H9 (cell line): ENCODE results near the gene C2orf92. TPM values are rescaled to one million over a fixed set of nuclear protein-coding genes. Genes with fewer than 3 reads are reported as not detected.

ENCODE experiments used
- DNase-seq: peaks from one replicate; pipeline ENCODE4 v3.0.0-alpha.2; 2017
- H2AFZ ChIP-seq: one replicate; pipeline ENCODE4 v1.6.1; 2013; ENCODE audit warnings: mild to moderate bottlenecking, low read length, control low read depth, moderate library complexity
- H2AK5ac ChIP-seq: 2 replicates; pipeline ENCODE4 v1.6.1; 2013; ENCODE audit warnings: low read length, control low read depth, mixed read lengths; ENCODE audit not compliant: insufficient read length
- H2BK120ac ChIP-seq: one replicate; pipeline ENCODE4 v1.6.1; 2013; ENCODE audit warnings: low read depth, mild to moderate bottlenecking, low read length, control low read depth, inconsistent platforms; ENCODE audit not compliant: poor library complexity, severe bottlenecking
- H2BK12ac ChIP-seq: 2 replicates; pipeline ENCODE4 v1.6.1; 2013; ENCODE audit warnings: low read length, control low read depth, mixed read lengths, low read depth; ENCODE audit not compliant: insufficient read length
- H2BK15ac ChIP-seq: 2 replicates; pipeline ENCODE4 v1.6.1; 2013; ENCODE audit warnings: low read depth, low read length, control low read depth
- H2BK20ac ChIP-seq: one replicate; pipeline ENCODE4 v1.6.1; 2013; ENCODE audit warnings: low read depth, mild to moderate bottlenecking, low read length, control low read depth, inconsistent platforms; ENCODE audit not compliant: poor library complexity, severe bottlenecking
- H2BK5ac ChIP-seq: 2 replicates; pipeline ENCODE4 v1.6.1; 2013; ENCODE audit warnings: low read length, control low read depth, mixed read lengths; ENCODE audit not compliant: insufficient read length
- H3K14ac ChIP-seq: 2 replicates; pipeline ENCODE4 v1.6.1; 2013; ENCODE audit warnings: low read length, control low read depth; ENCODE audit not compliant: insufficient read depth
- H3K18ac ChIP-seq: 2 replicates; pipeline ENCODE4 v1.6.1; 2013; ENCODE audit warnings: low read depth, mild to moderate bottlenecking, mixed read lengths, low read length, control low read depth; ENCODE audit not compliant: insufficient read length
- H3K23ac ChIP-seq: 2 replicates; pipeline ENCODE4 v1.6.1; 2013; ENCODE audit warnings: low read length, control low read depth, mixed read lengths, low read depth; ENCODE audit not compliant: insufficient read length
- H3K23me2 ChIP-seq: 2 replicates; pipeline ENCODE4 v1.6.1; 2013; ENCODE audit warnings: low read depth, mild to moderate bottlenecking, mixed read lengths, low read length, control low read depth; ENCODE audit not compliant: insufficient read length, poor library complexity, severe bottlenecking
- H3K27ac ChIP-seq: 2 replicates; pipeline ENCODE4 v1.5.1; 2013; ENCODE audit warnings: low read length, control low read depth, mixed read lengths, low read depth; ENCODE audit not compliant: insufficient read length
- H3K27me3 ChIP-seq: 2 replicates; pipeline ENCODE4 v1.6.1; 2013; ENCODE audit warnings: low read length, control low read depth, inconsistent platforms; ENCODE audit not compliant: insufficient read depth
- H3K4ac ChIP-seq: 2 replicates; pipeline ENCODE4 v1.6.1; 2013; ENCODE audit warnings: low read depth, mild to moderate bottlenecking, control low read depth, inconsistent platforms, low read length, moderate library complexity
- H3K4me1 ChIP-seq: 2 replicates; pipeline ENCODE4 v1.6.1; 2013; ENCODE audit warnings: low read length, control low read depth, inconsistent platforms; ENCODE audit not compliant: insufficient read depth
- H3K4me2 ChIP-seq: 2 replicates; pipeline ENCODE4 v1.6.1; 2013; ENCODE audit warnings: low read length, control low read depth, mixed read lengths; ENCODE audit not compliant: insufficient read length, insufficient read depth
- H3K56ac ChIP-seq: 2 replicates; pipeline ENCODE4 v1.6.1; 2013; ENCODE audit warnings: low read depth, mild to moderate bottlenecking, mixed read lengths, low read length, control low read depth; ENCODE audit not compliant: insufficient read length
- H3K79me1 ChIP-seq: 2 replicates; pipeline ENCODE4 v1.6.1; 2013; ENCODE audit warnings: low read depth, mild to moderate bottlenecking, moderate library complexity, low read length, control low read depth, inconsistent platforms; ENCODE audit not compliant: insufficient read depth, poor library complexity, severe bottlenecking
- H3K79me2 ChIP-seq: 2 replicates; pipeline ENCODE4 v1.6.1; 2013; ENCODE audit warnings: low read length, control low read depth, inconsistent platforms; ENCODE audit not compliant: insufficient read depth
- H3K9ac ChIP-seq: 2 replicates; pipeline ENCODE4 v1.6.1; 2013; ENCODE audit warnings: low read length, control low read depth, mixed read lengths; ENCODE audit not compliant: insufficient read length; ENCODE audit errors: extremely low read depth
- H3K9me3 ChIP-seq: one replicate; pipeline ENCODE4 v1.6.1; 2013; ENCODE audit warnings: low read depth, low read length, inconsistent platforms; ENCODE audit not compliant: control insufficient read depth
- H3T11ph ChIP-seq: one replicate; pipeline ENCODE4 v1.6.1; 2013; ENCODE audit warnings: mild to moderate bottlenecking, low read length, control low read depth, inconsistent platforms
- H4K20me1 ChIP-seq: one replicate; pipeline ENCODE4 v1.6.1; 2013; ENCODE audit not compliant: control insufficient read depth, insufficient read length, insufficient read depth
- H4K5ac ChIP-seq: 2 replicates; pipeline ENCODE4 v1.6.1; 2013; ENCODE audit warnings: low read depth, mild to moderate bottlenecking, mixed read lengths, low read length, control low read depth; ENCODE audit not compliant: insufficient read length
- H4K8ac ChIP-seq: replicated peaks from 2 replicates; pipeline ENCODE4 v1.6.1; 2013; ENCODE audit warnings: low read length, control low read depth, mixed read lengths, low read depth; ENCODE audit not compliant: insufficient read length
- H4K91ac ChIP-seq: 2 replicates; pipeline ENCODE4 v1.6.1; 2013; ENCODE audit warnings: low read depth, mild to moderate bottlenecking, moderate library complexity, mixed read lengths, low read length, control low read depth; ENCODE audit not compliant: insufficient read length
- H3K27ac Mint-ChIP-seq, 3 experiments: 2 replicates in 2 of 3; 3 replicates in 1 of 3; pipeline ENCODE4 v1.8.0; 2020 to 2021; ENCODE audit warnings: mixed read lengths in 3 of 3, mild to moderate bottlenecking in 1 of 3, moderate library complexity in 1 of 3
- H3K27me3 Mint-ChIP-seq: 2 replicates; pipeline ENCODE4 v1.8.0; 2021; ENCODE audit warnings: low read depth, mild to moderate bottlenecking, moderate library complexity, mixed read lengths
- H3K36me3 Mint-ChIP-seq, 3 experiments: 2 replicates in 2 of 3; 3 replicates in 1 of 3; pipeline ENCODE4 v1.8.0; 2020 to 2021; ENCODE audit warnings: low read depth in 3 of 3, mixed read lengths in 3 of 3; ENCODE audit not compliant: insufficient read depth in 1 of 3
- H3K4me1 Mint-ChIP-seq, 2 experiments: 2 replicates each; pipeline ENCODE4 v1.8.0; 2020; ENCODE audit warnings: mixed read lengths in 2 of 2
- H3K4me3 Mint-ChIP-seq, 2 experiments: 2 replicates in 1 of 2; 3 replicates in 1 of 2; pipeline ENCODE4 v1.8.0; 2020 to 2021; ENCODE audit warnings: mild to moderate bottlenecking in 2 of 2, mixed read lengths in 2 of 2, moderate library complexity in 1 of 2
- H3K9me3 Mint-ChIP-seq, 2 experiments: 2 replicates in 1 of 2; 3 replicates in 1 of 2; pipeline ENCODE4 v1.8.0; 2020; ENCODE audit warnings: mild to moderate bottlenecking in 2 of 2, mixed read lengths in 2 of 2, moderate library complexity in 1 of 2
- CTCF ChIP-seq: fragments of 200-600 bp; sonication (generic); conservative IDR thresholded peaks from 3 replicates; pipeline ENCODE4 v1.8.0; 2021; ENCODE audit warnings: antibody characterized with exemption, mild to moderate bottlenecking
- WGBS: extraction: QIAGEN DNeasy Blood & Tissue Kit; methylation state at CpG from one replicate; pipeline ENCODE4 v1.1.7; 2013; ENCODE audit warnings: missing lambda C conversion rate, low lambda C conversion rate, mixed read lengths; ENCODE audit not compliant: insufficient read length; ENCODE audit errors: extremely low coverage; 5-methylcytosine and 5-hydroxymethylcytosine counted together
- total RNA-seq: library from RNA; stranded (reverse); gene quantifications from 2 replicates; pipeline ENCODE4 v1.2.1, GENCODE V29; 2021

The C2orf92 gene
- total RNA-seq, 1 experiment from 2014 or later, result 7.3 TPM

GRCh38 chr2:97645112-97645694 is 24.3 kb upstream of the C2orf92 start:
- no peak overlapping the region for H2BK120ac ChIP-seq
- no peak overlapping the region for H2AFZ ChIP-seq
- H3K9me3 Mint-ChIP-seq, result no peaks in the 10 kb centered on the region
- no peak for TF ChIP-seq CTCF
- H2BK12ac ChIP-seq, result no peak overlapping the region
- H3K27me3 ChIP-seq, result no peaks in the 10 kb centered on the region
- peaks cover 19 to 32% (median 32%) of the 10 kb centered on the region in 3 experiments for H3K36me3 Mint-ChIP-seq
- no peaks in the 10 kb centered on the region for H3K4me1 ChIP-seq
- no peak overlapping the region for H2BK5ac ChIP-seq
- no peaks in the 10 kb centered on the region for H3K79me2 ChIP-seq
- no peaks in the 10 kb centered on the region for H3K9me3 ChIP-seq
- H4K5ac ChIP-seq, result no peak overlapping the region
- no peak overlapping the region for H2AK5ac ChIP-seq
- H2BK20ac ChIP-seq, result no peak overlapping the region
- H3K27ac Mint-ChIP-seq, result peak overlapping the region; percentile 95 to 98 (median 97)
- no CpG with 5 or more reads among the region's 19 CpGs for WGBS
- H3K56ac ChIP-seq, result no peak overlapping the region
- H3K23ac ChIP-seq, result no peak overlapping the region
- H3K79me1 ChIP-seq, result peaks cover 2% of the 10 kb centered on the region
- H2BK15ac ChIP-seq, result no peak overlapping the region
- H3K4me2 ChIP-seq, result peak overlapping the region; percentile 71
- H3K4me3 Mint-ChIP-seq, result peak overlapping the region; percentile 85 to 95
- H3K4ac ChIP-seq, result no peak overlapping the region
- no peaks in the 10 kb centered on the region for H3K27me3 Mint-ChIP-seq
- DNase-seq, result peak; percentile 41
- H4K8ac ChIP-seq, result no peak overlapping the region
- no peak overlapping the region for H4K91ac ChIP-seq
- H3K4me1 Mint-ChIP-seq, result peaks cover 13 to 16% of the 10 kb centered on the region in 2 experiments
- peak overlapping the region; percentile 53 for H3K9ac ChIP-seq
- H3K23me2 ChIP-seq, result peaks cover 5% of the 10 kb centered on the region
- H3K14ac ChIP-seq, result peak overlapping the region; percentile 38; the same call in 1 of the 2 replicates
- peak overlapping the region; percentile 3 for H3K18ac ChIP-seq
- H4K20me1 ChIP-seq, result no peaks in the 10 kb centered on the region
- no peak overlapping the region for H3K27ac ChIP-seq
- H3T11ph ChIP-seq, result no peak overlapping the region
